LNCaP clone FGC (cell line): ENCODE results near the gene RABGAP1.

Source experiments
- DNase-seq: peaks from one replicate; pipeline ENCODE4 v3.0.0-alpha.2; 2011; ENCODE audit warnings: low read depth
- H3K4me3 ChIP-seq: 2 replicates; pipeline ENCODE4 v1.5.1; 2011; ENCODE audit warnings: mild to moderate bottlenecking, low read depth, low read length, control low read depth
- CTCF ChIP-seq: IDR thresholded peaks from 2 replicates; pipeline ENCODE4 v1.5.1; 2012; ENCODE audit warnings: mild to moderate bottlenecking; ENCODE audit not compliant: control insufficient read depth, insufficient read depth; ENCODE audit errors: extremely low read depth

RABGAP1 gene

GRCh38 chr9:122931226-122932121 is 9.3 kb upstream of the RABGAP1 start, which contains the start of gene ZBTB26:
ZBTB26 (minus strand) TSS chr9:122931512; CDS start chr9:122919934, 11,578 bp downstream.
- peak; percentile 80 for DNase-seq
- H3K4me3 ChIP-seq = peak within 1 kb of the TSS; percentile 76
- no peak for TF ChIP-seq CTCF

- no peak for DNase-seq
Measured at GRCh38 chr9:122936464-122936863, 4.4 kb upstream of the RABGAP1 start.

GRCh38 chr9:122936883-122937282 is 3.9 kb upstream of the RABGAP1 start:
- no peak for TF ChIP-seq CTCF
- H3K4me3 ChIP-seq = no peak overlapping the region
- DNase-seq = no peak

More at GRCh38 chr9:122936464-122936863, 4.4 kb upstream of the RABGAP1 start:
- no peak for TF ChIP-seq CTCF
- no peak overlapping the region for H3K4me3 ChIP-seq

- no peak for TF ChIP-seq CTCF
- H3K4me3 ChIP-seq = no peak overlapping the region
- DNase-seq = no peak
Measured at GRCh38 chr9:122939601-122940000, 1.2 kb upstream of the RABGAP1 start.

GRCh38 chr9:122940454-122940748 is 419 bp upstream of the RABGAP1 start:
- peak overlapping the region; percentile 82 for H3K4me3 ChIP-seq

GRCh38 chr9:122941582-122942234 is 888 bp downstream of the RABGAP1 start:
- H3K4me3 ChIP-seq = peak overlapping the region; percentile 82
- TF ChIP-seq CTCF = no peak
- DNase-seq = peak; percentile 8

More at GRCh38 chr9:122940454-122940748, 419 bp upstream of the RABGAP1 start:
- DNase-seq = no peak
- TF ChIP-seq CTCF = no peak
